Astrocyte of the spinal cord (primary cell): ENCODE data around the gene SLC44A1.
"Not testable (repeated sequence)": the region's sequence is repeated elsewhere in the genome, so short reads cannot be mapped to it uniquely, and the experiment has no call there.

Source experiments
- DNase-seq: peaks from one replicate; pipeline ENCODE4 v3.0.0; 2011; ENCODE audit warnings: low read depth, low spot score
- H3K4me3 ChIP-seq: 2 replicates; pipeline ENCODE4 v1.5.1; 2011; ENCODE audit warnings: low read depth, mild to moderate bottlenecking, low read length, moderate library complexity
- in situ Hi-C: cut with HindIII; loops from 2 replicates; pipeline ENCODE4 v1.10.0; 2017; ENCODE audit warnings: low sequenced_read_pairs
- TF ChIP-seq, protein P1 (sequence below): IDR thresholded peaks from 2 replicates; pipeline ENCODE4 v1.5.1; 2012; ENCODE audit warnings: low read depth, mild to moderate bottlenecking, low read length, inconsistent platforms

The SLC44A1 gene

DNA sequence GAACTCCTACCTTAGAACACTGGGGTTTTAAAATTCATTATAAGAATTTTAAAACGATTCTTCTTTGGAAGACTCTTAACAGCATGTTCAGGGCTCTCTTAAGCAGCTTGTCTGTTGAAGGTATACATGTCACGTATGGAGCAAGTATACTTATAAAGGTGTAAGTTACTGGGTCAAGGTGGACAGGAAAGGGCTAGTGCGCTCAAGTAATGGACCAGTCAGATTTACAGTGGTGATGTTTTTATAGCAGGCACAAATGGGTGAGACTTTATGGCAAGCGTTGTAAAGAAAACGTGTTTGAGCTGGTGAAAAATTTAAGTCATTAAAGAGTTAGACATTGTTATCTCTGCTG lies 7.9 kb downstream of the SLC44A1 start:
- no peak for DNase-seq
- H3K4me3 ChIP-seq: no peak overlapping the region
- TF ChIP-seq, protein P1, sequence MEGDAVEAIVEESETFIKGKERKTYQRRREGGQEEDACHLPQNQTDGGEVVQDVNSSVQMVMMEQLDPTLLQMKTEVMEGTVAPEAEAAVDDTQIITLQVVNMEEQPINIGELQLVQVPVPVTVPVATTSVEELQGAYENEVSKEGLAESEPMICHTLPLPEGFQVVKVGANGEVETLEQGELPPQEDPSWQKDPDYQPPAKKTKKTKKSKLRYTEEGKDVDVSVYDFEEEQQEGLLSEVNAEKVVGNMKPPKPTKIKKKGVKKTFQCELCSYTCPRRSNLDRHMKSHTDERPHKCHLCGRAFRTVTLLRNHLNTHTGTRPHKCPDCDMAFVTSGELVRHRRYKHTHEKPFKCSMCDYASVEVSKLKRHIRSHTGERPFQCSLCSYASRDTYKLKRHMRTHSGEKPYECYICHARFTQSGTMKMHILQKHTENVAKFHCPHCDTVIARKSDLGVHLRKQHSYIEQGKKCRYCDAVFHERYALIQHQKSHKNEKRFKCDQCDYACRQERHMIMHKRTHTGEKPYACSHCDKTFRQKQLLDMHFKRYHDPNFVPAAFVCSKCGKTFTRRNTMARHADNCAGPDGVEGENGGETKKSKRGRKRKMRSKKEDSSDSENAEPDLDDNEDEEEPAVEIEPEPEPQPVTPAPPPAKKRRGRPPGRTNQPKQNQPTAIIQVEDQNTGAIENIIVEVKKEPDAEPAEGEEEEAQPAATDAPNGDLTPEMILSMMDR: no peak
- in situ Hi-C loops: no loop called here

- DNase-seq: no peak
- no peak overlapping the region for H3K4me3 ChIP-seq
- in situ Hi-C loops: no loop called here
- TF ChIP-seq, protein P1: no peak
Observed at GRCh38 chr9:105254226-105254625, 9.8 kb downstream of the SLC44A1 start.

DNA sequence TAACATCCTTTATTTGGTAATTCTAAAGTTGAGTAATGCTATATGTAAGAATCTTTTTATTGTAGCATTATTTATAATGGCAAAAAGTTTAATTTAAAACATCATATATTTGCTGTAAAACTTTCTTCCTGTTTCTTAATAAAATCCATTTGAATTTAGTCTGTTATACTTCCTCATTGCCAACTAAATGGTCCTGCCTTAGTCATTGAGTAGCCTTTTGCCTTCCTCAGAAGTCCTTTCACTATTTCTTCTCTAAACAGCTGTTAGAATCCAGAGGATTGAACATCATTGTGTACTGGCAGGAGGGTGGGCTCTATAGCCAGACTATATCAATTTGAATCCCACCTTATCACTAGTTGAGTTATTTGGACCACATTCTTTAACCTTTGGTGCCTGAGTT lies 11.0 kb downstream of the SLC44A1 start:
- TF ChIP-seq, protein P1: no peak
- H3K4me3 ChIP-seq: no peak overlapping the region
- DNase-seq: no peak
- in situ Hi-C loops: no loop called here

DNA sequence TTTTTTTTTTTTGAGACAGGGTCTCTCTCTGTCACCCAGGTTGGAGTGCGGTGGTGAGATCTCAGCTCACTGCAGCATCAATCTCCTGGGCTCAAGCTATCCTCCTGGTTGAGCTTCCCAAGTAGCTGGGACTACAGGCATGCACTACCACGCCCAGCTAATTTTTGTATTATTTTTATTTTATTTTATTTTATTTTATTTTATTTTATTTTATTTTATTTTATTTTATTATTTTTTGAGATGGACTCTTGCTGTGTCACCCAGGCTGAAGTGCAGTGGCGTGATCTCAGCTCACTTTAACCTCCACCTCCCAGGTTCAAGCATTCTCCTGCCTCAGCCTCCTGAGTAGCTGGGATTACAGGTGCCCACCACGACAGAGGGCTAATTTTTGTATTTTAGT lies 12.1 kb downstream of the SLC44A1 start:
- DNase-seq, H3K4me3 ChIP-seq, in situ Hi-C loops: not testable (repeated sequence)

DNA sequence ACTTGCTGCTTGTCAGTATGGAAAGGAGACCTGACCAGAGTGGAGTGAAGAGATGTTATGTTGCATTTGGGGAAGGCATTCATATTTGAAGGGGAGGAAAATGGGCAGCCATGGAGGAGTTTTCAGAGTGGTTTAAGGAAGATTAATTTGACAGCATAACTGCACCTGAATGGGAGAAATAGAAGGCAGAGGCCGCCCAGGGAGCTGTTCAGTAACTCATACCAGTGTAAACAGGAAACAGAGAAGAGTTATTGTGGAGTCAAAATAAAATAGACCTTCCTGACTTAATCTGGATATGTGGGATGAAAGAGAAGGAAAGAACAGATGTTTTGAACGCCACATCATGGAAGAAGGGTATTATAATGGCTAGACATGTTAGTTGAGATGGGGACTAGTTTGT lies 13.4 kb downstream of the SLC44A1 start:
- in situ Hi-C loops: no loop called here
- TF ChIP-seq, protein P1: no peak
- DNase-seq: no peak
- H3K4me3 ChIP-seq: no peak overlapping the region

- TF ChIP-seq, protein P1: no peak
- DNase-seq: no peak
- in situ Hi-C loops: no loop called here
- H3K4me3 ChIP-seq: no peak overlapping the region
Observed at GRCh38 chr9:105258225-105258737, 13.8 kb downstream of the SLC44A1 start.

DNA sequence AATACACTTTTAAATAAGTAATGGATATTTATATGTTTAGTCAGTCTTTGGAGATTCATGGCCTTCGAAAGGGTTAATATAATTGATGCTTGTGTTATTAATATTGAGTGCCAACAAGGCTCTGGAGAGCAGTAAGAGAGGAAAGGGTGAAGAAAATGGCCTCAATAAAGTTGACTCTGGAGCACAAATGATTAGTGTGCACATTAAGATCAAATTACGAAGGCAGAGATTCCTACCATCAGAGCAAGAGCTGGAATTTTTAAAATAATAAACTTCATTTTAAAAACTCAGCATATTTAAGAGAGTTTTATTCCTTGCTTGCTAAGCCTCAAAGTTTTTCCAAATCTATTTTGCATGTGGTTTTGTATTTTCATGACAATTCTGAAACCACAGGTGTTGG lies 14.8 kb downstream of the SLC44A1 start:
- TF ChIP-seq, protein P1: no peak
- in situ Hi-C loops: no loop called here
- no peak overlapping the region for H3K4me3 ChIP-seq
- peak; percentile 22 for DNase-seq
